CD4-positive, alpha-beta T cell treated with Interleukin-12 subunit alpha and Interleukin-12 subunit beta, for 1 hour (primary cell): ENCODE results near the gene KIF17.

Experiments
- DNase-seq: peaks from one replicate; pipeline ENCODE4 v3.0.0-alpha.2; 2020

KIF17 gene

GRCh38 chr1:20709868-20710267 lies 7.9 kb downstream of the KIF17 start:
- DNase-seq: no peak

DNA sequence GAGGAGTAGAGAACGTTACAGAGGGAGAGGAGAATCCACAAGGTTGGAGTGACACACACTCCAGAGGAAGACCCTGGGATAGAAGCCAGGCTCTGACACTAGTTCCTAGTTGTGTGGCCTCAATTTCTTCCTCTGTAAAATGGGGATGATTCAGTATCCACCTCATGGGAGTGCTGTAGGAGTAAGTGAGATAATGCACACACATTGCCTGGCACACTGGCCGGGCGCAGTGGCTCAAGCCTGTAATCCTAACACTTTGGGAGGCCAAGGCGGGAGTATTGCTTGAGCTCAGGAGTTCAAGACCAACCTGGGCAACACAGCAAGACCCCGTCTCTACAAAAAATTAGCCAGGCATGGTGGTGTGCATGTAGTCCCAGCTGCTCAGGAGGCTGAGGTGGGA lies 8.9 kb downstream of the KIF17 start:
- no peak for DNase-seq

- DNase-seq: no peak
Measured at GRCh38 chr1:20708057-20708456, 9.8 kb downstream of the KIF17 start.

- no peak for DNase-seq
Measured at GRCh38 chr1:20706841-20707240, 11.0 kb downstream of the KIF17 start.

GRCh38 chr1:20705203-20705755 lies 12.5 kb downstream of the KIF17 start:
- DNase-seq: no peak

- DNase-seq: no peak
Measured at GRCh38 chr1:20704390-20705202, 13.2 kb downstream of the KIF17 start.

DNA sequence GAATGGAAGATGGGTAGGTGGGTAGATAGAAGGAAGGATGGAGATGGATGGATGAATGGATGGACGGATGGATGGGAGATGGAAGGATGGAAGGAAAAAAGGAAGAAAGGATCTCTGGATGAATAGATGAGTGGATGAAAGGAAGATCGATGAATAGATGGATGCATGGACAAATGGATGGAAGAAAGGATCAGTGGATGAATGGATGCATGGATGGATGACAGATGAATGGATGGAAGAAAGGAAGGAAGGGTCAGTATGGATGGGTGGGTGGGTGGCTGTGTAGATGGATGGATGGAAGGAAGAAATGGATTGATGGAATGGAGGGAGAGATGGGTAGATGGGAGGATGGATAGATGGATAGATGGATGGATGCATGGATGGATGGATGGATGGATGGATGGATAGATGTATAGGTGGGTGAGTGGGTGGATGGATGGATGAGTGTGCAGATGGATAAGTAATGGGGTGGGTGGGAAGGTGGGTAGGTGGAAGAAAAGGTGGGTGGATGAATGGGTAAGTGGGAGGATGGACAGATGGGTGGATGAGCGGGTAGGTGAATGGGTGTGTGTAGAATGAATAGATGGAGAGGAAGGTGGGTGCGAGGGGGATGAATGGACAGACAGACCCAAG lies 14.6 kb downstream of the KIF17 start:
- no peak for DNase-seq

DNA sequence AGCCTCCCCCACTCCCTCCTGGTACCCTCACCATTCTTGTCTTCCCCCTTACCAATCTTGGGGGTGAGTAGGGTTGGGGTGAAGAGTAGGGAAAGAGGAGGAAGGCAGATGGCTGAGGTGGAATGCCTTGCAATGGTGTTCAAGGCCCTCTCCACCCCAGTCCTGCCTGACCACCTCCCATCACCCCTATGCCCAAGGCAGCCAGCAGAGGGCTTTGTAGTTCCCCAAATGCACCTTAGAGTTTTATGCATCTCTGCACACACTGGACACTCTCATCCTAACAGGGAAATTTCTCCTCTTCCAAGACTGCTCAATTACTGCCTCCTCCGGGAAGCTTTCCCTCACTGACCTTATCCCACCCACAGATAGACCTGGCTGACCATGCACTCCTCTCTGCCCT lies 15.4 kb downstream of the KIF17 start:
- no peak for DNase-seq

GRCh38 chr1:20701847-20702246 lies 16.0 kb downstream of the KIF17 start:
- no peak for DNase-seq

- no peak for DNase-seq
Measured at GRCh38 chr1:20701446-20701845, 16.4 kb downstream of the KIF17 start.

DNA sequence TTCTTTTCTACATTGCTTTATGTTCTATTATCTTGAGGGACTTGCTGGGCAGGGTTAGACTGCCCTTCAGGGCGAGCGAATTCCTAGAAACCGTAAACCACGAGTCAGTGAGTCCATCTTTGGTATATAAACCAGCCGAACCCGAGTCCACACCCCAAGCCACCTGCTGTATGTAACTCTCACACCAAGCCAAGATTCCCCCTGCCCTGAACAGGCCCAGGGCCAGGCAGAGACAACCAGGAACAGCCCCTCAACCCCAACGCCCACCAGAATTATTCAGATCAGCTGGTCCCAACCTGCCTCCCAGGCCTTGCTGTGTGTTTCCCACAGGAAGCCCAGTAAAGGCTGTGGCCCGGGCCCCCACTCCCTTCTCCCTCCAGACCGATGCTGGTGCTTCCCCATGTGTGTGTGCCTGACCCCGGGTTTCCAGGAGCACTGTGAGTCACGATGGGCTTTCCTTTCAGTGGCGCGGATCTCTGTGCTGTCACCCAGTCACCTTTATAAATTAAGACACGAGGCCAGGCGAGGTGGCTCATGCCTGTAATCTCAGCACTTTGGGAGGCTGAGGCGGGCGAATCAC lies 17.1 kb downstream of the KIF17 start:
- no peak for DNase-seq

DNA sequence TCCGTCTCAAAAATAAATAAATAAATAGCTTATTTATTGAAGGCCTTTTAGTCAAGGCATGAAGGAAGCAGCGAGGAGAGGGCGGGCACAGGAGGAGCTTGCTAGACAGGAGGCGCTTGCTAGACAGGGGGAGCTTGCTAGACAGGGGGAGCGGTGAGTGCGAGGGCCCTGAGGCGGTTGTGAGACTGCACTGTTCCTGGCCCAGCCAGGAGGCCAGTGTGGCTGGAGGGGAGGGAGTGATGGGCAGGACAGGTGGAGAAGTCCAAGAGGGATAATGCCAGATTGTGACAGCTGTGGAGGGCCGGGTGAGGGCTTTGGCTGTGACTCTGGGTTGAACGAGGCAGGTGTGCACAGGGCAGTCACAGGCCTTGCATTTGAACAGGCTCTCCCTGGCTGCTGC lies 18.2 kb downstream of the KIF17 start:
- DNase-seq: no peak

GRCh38 chr1:20698195-20698910 lies 19.5 kb downstream of the KIF17 start:
- no peak for DNase-seq

DNA sequence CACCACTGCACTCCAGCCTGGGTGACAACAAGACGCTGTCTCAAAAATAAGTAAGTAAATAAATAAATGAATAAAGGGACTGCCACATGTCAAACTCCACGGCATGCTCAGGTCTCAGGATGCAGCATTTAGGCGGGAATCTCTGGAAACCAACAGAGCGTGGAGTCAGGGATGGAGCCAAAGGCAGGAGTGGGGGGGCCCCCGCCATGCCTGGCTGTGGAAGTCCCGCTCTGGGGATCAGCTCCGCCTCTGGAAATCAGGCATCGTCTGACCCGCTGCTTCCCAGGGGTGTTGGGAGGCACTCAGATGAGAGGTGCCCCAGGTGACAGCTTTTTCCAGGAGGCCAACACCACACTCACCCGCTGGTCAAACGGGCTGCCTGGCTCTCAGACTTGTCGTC lies 20.2 kb downstream of the KIF17 start:
- no peak for DNase-seq

DNA sequence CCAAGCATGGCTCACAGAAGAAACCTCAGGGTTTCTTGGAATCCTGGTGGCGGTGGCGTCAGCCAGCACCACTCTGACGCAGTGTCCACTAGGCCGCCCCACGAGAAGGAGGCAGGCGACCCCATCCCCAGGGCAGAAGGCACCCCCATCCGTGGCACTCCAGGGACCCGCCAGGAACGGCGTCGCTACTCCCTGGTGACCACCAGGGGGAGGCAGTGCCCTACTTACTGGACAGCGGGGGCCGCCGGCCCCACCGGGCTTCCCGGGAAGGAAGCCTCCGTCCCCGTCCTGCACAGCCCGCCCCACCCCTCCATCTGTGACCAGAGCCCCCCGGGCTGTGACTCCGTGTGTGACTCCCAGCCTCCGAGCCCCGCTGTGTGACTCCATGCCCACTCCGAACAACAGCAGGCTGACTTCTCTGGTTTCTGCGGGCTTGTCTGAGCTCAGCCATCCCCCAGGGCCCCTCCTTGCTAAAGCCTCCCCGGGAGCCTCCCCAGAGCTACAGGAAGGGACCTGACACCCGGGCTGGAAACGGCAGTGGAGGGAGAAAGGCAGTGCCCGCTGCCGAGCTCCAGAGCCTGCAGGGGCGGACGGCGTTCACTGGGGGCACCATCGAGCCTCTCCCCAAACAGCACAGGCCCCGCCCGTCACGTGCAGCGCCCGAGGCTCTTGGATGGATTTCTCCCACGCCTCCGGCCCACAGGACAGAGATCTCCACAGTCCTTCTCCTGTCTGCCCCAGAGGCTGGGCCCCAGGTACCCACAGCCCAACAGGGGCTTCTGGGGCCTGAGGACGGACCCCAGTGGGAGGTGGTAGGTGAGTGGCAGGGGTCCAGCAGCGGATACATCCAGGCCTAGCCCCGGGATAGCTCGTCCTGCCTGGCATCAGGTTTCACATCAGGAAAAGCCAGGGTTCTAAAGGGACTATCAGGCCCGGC lies 21.1 kb downstream of the KIF17 start:
- DNase-seq: peak; percentile 72

- no peak for DNase-seq
Measured at GRCh38 chr1:20695515-20695914, 22.3 kb downstream of the KIF17 start.

DNA sequence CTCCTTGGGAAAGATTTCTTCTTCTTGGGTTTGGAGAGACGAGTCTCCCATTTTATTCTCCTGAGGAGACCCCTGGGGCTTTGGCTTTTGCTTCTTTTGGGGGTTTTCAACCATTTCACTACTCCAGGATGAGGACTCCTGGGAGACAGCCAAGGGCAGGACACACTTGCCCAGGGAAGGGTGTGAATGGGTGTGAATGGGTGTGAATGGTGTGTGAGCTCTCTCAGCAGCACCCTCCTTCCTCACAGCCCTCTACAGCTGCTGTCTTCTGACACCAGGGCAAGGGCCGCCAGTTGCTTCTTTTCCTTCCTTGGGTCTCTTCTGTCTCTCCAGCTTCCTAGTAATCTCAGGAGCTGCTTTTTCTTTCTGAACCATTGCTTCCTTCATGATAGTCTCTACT lies 24.2 kb downstream of the KIF17 start:
- DNase-seq: no peak

DNA sequence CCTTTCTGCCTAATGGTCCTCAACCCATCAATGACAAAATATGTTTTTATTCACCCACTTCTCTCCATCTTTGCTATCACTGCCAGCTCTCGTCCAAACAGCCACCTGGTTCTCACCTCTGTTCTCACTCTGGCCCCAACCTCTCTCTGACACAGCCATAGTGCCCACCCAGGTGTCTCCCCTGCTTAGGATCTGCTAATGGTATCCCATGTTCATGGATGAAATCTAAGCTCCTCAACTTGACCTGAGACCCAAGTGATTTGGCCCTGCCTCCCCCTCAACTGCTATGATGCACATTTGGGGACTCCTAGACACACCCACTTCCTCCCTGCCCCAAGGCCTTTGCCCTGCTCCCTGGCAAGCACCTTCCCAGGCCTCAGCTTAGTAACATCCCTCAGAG lies 25.9 kb downstream of the KIF17 start:
- DNase-seq: no peak

- DNase-seq: no peak
Measured at GRCh38 chr1:20689645-20690056, 28.2 kb downstream of the KIF17 start.

- no peak for DNase-seq
Measured at GRCh38 chr1:20686883-20687725, 30.7 kb downstream of the KIF17 start.

DNA sequence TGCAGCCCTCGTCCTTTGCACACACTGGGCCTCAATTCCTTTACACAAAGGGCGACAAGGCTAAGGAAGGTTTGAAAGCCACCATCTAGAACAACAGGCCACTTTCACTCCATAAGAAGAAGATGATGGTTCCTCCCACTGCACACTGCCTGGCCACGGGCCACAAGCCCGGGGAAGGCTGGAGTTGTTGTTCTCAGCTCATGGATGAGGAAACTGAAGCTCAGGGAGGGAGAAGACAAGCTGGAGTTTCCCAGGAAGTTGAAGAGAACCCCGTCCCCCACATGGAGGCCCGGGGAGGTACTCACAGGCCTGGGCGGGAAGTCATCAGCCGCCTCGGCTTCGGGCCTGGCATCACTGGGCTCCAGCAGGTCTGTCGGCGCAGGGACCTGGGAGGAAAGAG lies 32.1 kb downstream of the KIF17 start:
- DNase-seq: no peak
